ENCODE results near the gene MARCO. TPM values are rescaled to one million over a fixed set of nuclear protein-coding genes. Genes with fewer than 3 reads are reported as not detected.

Gene MARCO
- total RNA-seq, 4 donors from 2014 or later = 3.3 to 8.2 (median 4.0) TPM

Other genes starting within 250 kb of the MARCO start
- not detected for gene EN1, start 94.5 kb upstream of the MARCO start, total RNA-seq
- not detected for gene C1QL2, start 216.6 kb downstream of the MARCO start, total RNA-seq